H1 (cell line): ENCODE measurements around the gene RNF168.
"Not testable (repeated sequence)": the region's sequence is repeated elsewhere in the genome, so short reads cannot be mapped to it uniquely, and the experiment has no call there.

Experiments used
- CREB1 ChIP-seq: IDR thresholded peaks from 2 replicates; pipeline ENCODE4 v1.6.1; 2012; ENCODE audit warnings: inconsistent platforms
- HDAC2 ChIP-seq, 2 experiments: fragments of 300-600 bp in 1 of 2; sonication (generic) in 1 of 2; IDR thresholded peaks; 2 replicates each; pipeline ENCODE4 v1.6.1; 2011 to 2012; ENCODE audit warnings: low read depth in 2 of 2, low read length in 2 of 2, mild to moderate bottlenecking in 2 of 2, moderate library complexity in 2 of 2, borderline replicate concordance in 1 of 2, inconsistent platforms in 1 of 2
- JUN ChIP-seq: IDR thresholded peaks from 2 replicates; pipeline ENCODE4 v1.6.1; 2011; ENCODE audit warnings: low read depth, mild to moderate bottlenecking, improper control_type of control experiment, low read length
- MAFK ChIP-seq: IDR thresholded peaks from 2 replicates; pipeline ENCODE4 v1.6.1; 2012; ENCODE audit warnings: low read depth, mild to moderate bottlenecking, improper control_type of control experiment, low read length
- POLR2A ChIP-seq, 2 experiments: IDR thresholded peaks; 1 replicate in 1 of 2; 2 replicates in 1 of 2; pipeline ENCODE4 v1.6.1; 2011; ENCODE audit warnings: low read depth in 2 of 2, low read length in 2 of 2, mild to moderate bottlenecking in 2 of 2; ENCODE audit errors: control extremely low read depth in 1 of 2
- TF ChIP-seq, protein P1 (sequence below): IDR thresholded peaks from 2 replicates; pipeline ENCODE4 v1.6.1; 2012; ENCODE audit warnings: inconsistent platforms

DNA sequence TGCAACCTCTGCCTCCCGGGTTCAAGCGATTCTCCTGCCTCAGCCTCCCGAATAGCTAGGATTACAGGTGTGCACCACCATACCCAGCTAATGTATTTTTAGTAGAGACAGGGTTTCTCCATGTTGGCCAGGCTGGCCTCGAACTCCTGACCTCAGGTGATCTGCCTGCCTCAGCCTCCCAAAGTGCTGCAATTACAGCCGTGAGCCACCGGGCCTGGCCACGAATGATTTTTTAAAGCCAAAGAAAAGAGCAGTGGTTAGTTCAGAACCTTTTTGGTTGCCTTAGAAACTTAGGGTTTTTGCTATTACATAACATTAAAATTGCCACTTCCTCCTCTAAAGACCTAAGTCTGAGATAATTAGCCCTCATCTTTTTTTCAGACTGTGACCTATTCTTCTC, 46.1 kb downstream of the RNF168 start:
- TF ChIP-seq HDAC2 (IDR thresholded peaks at IDR 0.05; ENCODE audit: borderline replicate concordance in 1 of 2, low read depth in 2 of 2, low read length in 2 of 2); MAFK; CREB1; JUN; POLR2A (IDR thresholded peaks at IDR 0.05; ENCODE audit: control extremely low read depth in 1 of 2, low read depth in 2 of 2, low read length in 2 of 2): not testable (repeated sequence)
- TF ChIP-seq, protein P1, sequence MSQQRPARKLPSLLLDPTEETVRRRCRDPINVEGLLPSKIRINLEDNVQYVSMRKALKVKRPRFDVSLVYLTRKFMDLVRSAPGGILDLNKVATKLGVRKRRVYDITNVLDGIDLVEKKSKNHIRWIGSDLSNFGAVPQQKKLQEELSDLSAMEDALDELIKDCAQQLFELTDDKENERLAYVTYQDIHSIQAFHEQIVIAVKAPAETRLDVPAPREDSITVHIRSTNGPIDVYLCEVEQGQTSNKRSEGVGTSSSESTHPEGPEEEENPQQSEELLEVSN = not testable (repeated sequence)
